Activated CD4-positive, alpha-beta T cell treated with anti-CD3 and anti-CD28 coated beads, Interleukin-2, amount 50 U/mL, for 16 hours (primary cell): ENCODE measurements around the gene MEPCE.
"Not testable (repeated sequence)": the region's sequence is repeated elsewhere in the genome, so short reads cannot be mapped to it uniquely, and the experiment has no call there.

Source experiments
- DNase-seq: peaks from one replicate; pipeline ENCODE4 v3.0.0-alpha.2; 2020

MEPCE gene

GRCh38 chr7:100429637-100430492 lies at the start of gene MEPCE:
Gene MEPCE (plus strand): TSS chr7:100429831. CDS start chr7:100430019, 188 bp downstream.
- DNase-seq: peak; percentile 95

- DNase-seq: no peak
Measured at GRCh38 chr7:100380196-100380595, 49.4 kb upstream of the MEPCE start.

GRCh38 chr7:100381531-100382233 lies 47.9 kb upstream of the MEPCE start:
- not testable (repeated sequence) for DNase-seq

DNA sequence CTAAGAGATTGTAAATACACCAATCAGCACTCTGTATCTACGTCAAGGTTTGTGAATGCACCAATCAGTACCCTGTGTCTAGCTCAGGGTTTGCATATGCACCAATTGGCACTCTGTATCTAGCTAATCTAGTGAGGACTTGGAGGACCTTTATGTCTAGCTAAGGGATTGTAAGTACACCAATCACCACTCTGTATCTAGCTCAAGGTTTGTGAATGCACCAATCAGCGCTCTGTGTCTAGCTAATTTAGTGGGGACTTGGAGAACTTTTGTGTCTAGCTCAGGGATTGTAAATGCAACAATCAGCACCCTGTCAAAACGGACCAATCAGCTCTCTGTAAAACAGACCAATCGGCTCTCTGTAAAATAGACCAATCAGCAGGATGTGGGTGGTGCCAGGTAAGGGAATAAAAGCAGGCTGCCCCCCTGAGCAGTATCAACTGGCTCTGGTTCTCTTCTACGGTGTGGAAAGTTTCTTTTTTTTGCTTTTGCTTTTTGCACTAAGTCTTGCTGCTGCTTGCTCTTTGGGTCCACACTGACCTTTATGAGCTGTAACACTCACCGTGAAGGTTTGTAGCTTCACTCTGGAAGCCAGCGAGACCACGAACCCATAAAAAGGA lies 47.3 kb upstream of the MEPCE start:
- not testable (repeated sequence) for DNase-seq

DNA sequence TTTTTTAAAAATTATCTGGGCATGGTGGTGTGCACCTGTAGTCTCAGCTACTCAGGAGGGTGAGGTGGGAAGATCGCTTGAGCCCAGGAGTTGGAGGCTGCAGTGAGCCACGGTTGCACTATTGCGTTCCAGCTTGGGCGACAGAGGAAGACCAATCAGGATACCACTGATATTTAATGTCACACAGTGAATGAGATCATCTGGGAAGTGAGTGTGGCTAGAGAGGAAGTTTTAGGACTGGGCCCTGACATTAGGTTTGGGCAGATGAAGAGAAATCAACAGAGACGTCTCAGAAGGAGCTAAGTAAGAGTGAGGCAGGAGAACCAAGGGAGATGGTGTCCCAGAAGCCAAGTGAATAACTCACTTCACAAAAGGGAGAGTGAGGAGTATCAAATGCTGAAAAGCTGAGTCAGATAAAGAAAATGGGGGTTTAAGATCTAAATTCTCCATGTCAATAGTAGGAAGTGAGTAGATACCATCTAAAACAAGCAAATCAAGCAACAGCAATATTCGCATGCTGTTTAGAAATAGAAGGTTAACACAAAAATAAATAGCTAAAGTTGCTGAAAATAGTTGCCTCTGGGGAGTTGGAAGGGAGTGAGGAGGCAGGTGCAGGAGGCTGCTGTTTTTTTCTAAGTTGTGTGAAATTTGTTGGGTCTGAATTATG lies 44.9 kb upstream of the MEPCE start:
- no peak for DNase-seq

- no peak for DNase-seq
Measured at GRCh38 chr7:100386940-100387339, 42.7 kb upstream of the MEPCE start.

- DNase-seq: no peak
Measured at GRCh38 chr7:100387695-100388094, 41.9 kb upstream of the MEPCE start.

DNA sequence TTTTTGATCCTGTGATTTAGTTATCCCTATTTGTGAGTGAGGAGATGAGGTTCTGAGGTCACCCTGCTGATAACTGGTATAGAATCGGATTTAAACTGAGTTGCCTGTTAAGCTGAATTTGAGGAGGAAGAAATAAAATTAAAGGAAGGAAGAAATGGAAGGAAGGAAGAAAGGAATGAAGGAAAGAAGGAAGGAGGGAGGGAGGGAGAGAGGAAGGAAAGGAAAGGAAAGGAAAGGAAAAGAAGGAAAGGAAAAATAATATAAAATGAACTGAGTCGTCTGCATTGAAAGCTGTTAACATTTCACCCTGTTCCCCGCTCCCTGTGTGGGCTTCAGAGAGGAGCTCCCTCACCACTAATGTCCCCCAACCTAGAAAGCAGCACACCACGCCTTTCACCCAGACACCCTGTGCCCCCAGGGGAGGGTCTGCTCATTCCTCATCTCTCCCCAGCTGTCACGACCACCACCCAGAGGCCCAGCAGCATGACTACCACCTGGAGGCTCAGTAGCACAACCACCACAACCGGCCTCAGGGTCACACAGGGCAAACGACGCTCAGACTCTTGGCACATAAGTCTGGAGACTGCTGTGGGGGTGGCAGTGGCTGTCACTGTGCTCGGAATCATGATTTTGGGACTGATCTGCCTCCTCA lies 40.1 kb upstream of the MEPCE start:
- no peak for DNase-seq

GRCh38 chr7:100390286-100391009 lies 39.2 kb upstream of the MEPCE start:
- DNase-seq: no peak

- DNase-seq: no peak
Measured at GRCh38 chr7:100393233-100393905, 36.3 kb upstream of the MEPCE start.

DNA sequence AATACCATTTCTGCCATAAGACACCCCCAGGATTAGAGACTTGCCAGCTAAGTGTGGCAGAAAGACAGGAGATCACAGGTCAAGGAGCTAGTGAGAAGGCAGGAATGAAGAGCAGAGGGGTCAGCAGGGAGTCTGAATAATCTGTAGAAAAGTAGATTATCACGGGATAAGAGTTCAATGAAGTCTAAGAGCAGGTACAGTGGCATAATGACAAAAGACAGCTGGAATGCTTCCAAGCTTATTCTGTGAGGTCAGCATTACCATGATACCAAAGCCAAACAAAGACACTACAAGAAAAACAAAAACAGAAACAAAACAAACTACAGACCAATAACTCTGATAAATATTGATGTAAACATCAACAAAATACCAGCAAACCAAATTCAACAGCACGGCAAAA lies 35.6 kb upstream of the MEPCE start:
- no peak for DNase-seq

GRCh38 chr7:100396421-100396982 lies 33.1 kb upstream of the MEPCE start:
- DNase-seq: peak; percentile 91

DNA sequence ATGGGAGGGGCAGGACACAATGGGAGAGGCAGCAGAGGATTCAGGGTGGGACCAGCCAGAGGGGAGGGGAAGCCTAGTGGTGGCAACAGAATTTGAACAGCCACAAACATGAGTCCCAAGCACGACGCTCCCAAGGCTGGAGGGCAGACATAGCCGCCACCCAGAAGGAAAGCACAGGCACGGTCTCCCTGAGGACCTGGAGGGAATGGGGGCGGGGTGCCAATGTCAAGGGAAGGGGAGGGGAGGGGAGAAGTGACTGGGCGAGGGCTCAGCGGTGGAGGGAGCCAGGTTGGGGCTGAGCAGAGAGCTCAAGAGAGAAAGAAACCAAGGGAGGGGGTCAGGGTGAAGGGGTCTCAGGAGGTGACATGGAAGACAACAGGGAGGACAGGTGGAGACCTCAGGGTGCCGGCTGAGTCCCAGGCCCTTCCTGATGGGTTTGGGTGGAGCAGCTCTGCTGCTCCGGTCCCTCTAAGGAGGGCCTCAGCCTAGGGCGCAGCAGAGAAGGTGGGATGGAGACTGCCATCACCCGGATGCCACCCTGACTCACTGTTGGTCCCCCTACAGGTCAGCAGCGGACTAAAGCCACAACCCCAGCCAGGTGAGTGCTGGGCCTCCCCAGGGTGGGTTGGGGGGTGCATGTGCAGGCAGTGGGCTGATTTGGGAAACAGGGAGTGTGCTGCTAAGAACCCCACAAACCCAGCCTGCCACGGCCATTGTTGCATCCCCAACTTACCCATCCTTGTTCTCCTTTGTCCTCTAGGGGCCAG lies 32.1 kb upstream of the MEPCE start:
- DNase-seq: no peak

DNA sequence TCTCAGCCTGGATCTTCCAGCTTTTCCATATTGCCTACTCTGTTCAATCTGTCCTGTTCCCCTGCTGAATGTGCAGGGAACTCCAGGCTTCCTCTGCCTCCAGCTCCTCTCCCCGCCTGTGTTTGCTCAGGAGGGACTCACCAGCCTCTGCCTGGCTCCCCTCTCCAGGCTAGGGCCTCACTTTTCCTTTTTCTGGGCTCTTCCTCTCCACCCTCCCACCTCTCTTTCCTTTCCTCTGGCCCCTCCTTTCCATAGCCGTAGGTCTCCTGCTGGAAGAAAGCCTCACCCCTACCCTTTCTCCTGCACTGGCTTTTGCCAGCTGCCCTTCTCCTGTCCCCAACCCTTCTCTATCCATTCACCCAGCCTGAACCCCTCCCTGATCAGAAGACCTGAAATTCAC lies 31.4 kb upstream of the MEPCE start:
- DNase-seq: no peak

GRCh38 chr7:100400041-100400440 lies 29.6 kb upstream of the MEPCE start:
- DNase-seq: no peak

GRCh38 chr7:100400656-100401055 lies 29.0 kb upstream of the MEPCE start:
- DNase-seq: peak; percentile 14

- DNase-seq: no peak
Measured at GRCh38 chr7:100401811-100402210, 27.8 kb upstream of the MEPCE start.

- no peak for DNase-seq
Measured at GRCh38 chr7:100402241-100402640, 27.4 kb upstream of the MEPCE start.

DNA sequence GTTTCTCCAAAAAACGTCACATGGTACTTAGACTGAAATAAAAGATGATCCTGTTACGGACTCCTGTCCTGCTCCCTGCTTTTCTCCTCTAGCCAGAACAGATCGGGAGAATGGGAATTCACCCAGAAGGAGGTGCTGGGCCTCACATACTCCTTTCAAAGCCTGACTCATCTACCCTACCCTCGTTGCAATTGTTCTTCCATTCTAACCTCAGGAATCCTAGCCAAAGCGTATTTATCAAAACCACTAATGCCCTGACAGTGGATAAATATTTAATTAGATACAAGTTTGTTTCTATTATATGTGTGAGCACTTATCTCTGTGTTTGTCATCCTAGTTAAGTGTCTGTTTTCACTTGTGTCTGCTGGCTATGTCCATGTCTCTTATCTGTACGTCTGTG lies 22.9 kb upstream of the MEPCE start:
- DNase-seq: no peak
